SK-N-SH (cell line): ENCODE measurements around the gene OR10H4. TPM values are rescaled to one million over a fixed set of nuclear protein-coding genes. Genes with fewer than 3 reads are reported as not detected.
"Not testable (repeated sequence)": the region's sequence is repeated elsewhere in the genome, so short reads cannot be mapped to it uniquely, and the experiment has no call there.

ENCODE experiments used
- CTCF ChIA-PET: fragments of 300-600, 350-600 bp; formaldehyde crosslinking; extraction: SDS; loops from one replicate; lab custom pipeline; 2021; lab: Yijun Ruan, JAX
- POLR2A ChIA-PET: fragments of 350-600 bp; sonication (Branson Sonifier 250); formaldehyde crosslinking; extraction: SDS; loops from one replicate; lab custom pipeline; 2020; ENCODE audit warnings: antibody characterized with exemption, inconsistent platforms; lab: Yijun Ruan, JAX
- DNase-seq: peaks from one replicate; pipeline ENCODE4 v3.0.0; 2012
- H2AFZ ChIP-seq: fragments of 200-600 bp; sonication (generic); 2 replicates; pipeline ENCODE4 v1.8.1; 2016; ENCODE audit warnings: antibody characterized with exemption, mild to moderate bottlenecking, low read depth
- H3F3A ChIP-seq: fragments of 200-600 bp; sonication (generic); replicated peaks from 2 replicates; pipeline ENCODE3; 2016; ENCODE audit warnings: antibody characterized with exemption, mild to moderate bottlenecking; ENCODE audit not compliant: insufficient read depth
- H3K27ac ChIP-seq, 2 experiments: fragments of 200-500 bp in 1 of 2; fragments of 200-600 bp in 1 of 2; sonication (Bioruptor generic) in 1 of 2; sonication (generic), shearing (Covaris generic) in 1 of 2; 2 replicates each; pipeline versions ENCODE4 v1.5.1 to v1.6.1; 2014 to 2016; ENCODE audit warnings: low read depth in 2 of 2, inconsistent platforms in 1 of 2, low read length in 1 of 2, mild to moderate bottlenecking in 1 of 2, mixed read lengths in 1 of 2
- H3K27me3 ChIP-seq: fragments of 200-600 bp; sonication (generic), shearing (Covaris generic); 2 replicates; pipeline ENCODE4 v1.6.1; 2016; ENCODE audit warnings: mixed run types; ENCODE audit not compliant: insufficient read depth
- H3K36me3 ChIP-seq, 2 experiments: fragments of 200-500 bp in 1 of 2; fragments of 200-600 bp in 1 of 2; sonication (Bioruptor generic) in 1 of 2; sonication (generic) in 1 of 2; replicated peaks in 1 of 2; 2 replicates each; pipeline versions ENCODE3 to v1.5.1; 2014 to 2016; ENCODE audit warnings: low read length in 1 of 2, mild to moderate bottlenecking in 1 of 2; ENCODE audit not compliant: insufficient read depth in 2 of 2, control insufficient read depth in 1 of 2
- H3K4me1 ChIP-seq, 2 experiments: fragments of 200-500 bp in 1 of 2; fragments of 200-600 bp in 1 of 2; sonication (Bioruptor generic) in 1 of 2; sonication (generic), shearing (Covaris generic) in 1 of 2; 2 replicates each; pipeline versions ENCODE4 v1.5.1 to v1.6.1; 2014 to 2016; ENCODE audit warnings: low read depth in 1 of 2, low read length in 1 of 2, mixed run types in 1 of 2; ENCODE audit not compliant: insufficient read depth in 2 of 2, control insufficient read depth in 1 of 2
- H3K4me2 ChIP-seq: fragments of 200-600 bp; sonication (generic), shearing (Covaris generic); 2 replicates; pipeline ENCODE4 v1.6.1; 2017; ENCODE audit warnings: mixed run types
- H3K4me3 ChIP-seq, 2 experiments: fragments of 200-500 bp in 1 of 2; fragments of 200-600 bp in 1 of 2; sonication (Bioruptor generic) in 1 of 2; sonication (generic), shearing (Covaris generic) in 1 of 2; 2 replicates each; pipeline versions ENCODE4 v1.5.1 to v1.8.1; 2014 to 2016; ENCODE audit warnings: low read depth in 2 of 2, inconsistent platforms in 1 of 2, low read length in 1 of 2, mild to moderate bottlenecking in 1 of 2, mixed read lengths in 1 of 2, moderate library complexity in 1 of 2
- H3K79me2 ChIP-seq: fragments of 200-600 bp; sonication (generic); 2 replicates; pipeline ENCODE4 v1.8.1; 2017; ENCODE audit warnings: mild to moderate bottlenecking; ENCODE audit not compliant: insufficient read depth
- H3K9ac ChIP-seq: fragments of 200-600 bp; sonication (generic); 2 replicates; pipeline ENCODE4 v1.6.1; 2017; ENCODE audit warnings: mixed run types
- H3K9me2 ChIP-seq: fragments of 200-600 bp; sonication (generic); 2 replicates; pipeline ENCODE4 v1.6.1; 2017; ENCODE audit warnings: mixed run types
- H3K9me3 ChIP-seq: fragments of 200-600 bp; sonication (generic); 2 replicates; pipeline ENCODE4 v1.6.1; 2017; ENCODE audit warnings: mixed run types, mild to moderate bottlenecking, moderate library complexity
- H4K20me1 ChIP-seq: fragments of 200-600 bp; sonication (generic); 2 replicates; pipeline ENCODE4 v1.6.1; 2017; ENCODE audit warnings: mild to moderate bottlenecking, mixed run types; ENCODE audit not compliant: insufficient read depth
- CTCF ChIP-seq: fragments of 200-600 bp; sonication (generic); IDR thresholded peaks from 2 replicates; pipeline ENCODE4 v1.6.1; 2017; ENCODE audit warnings: antibody characterized with exemption, mild to moderate bottlenecking, moderate library complexity
- EP300 ChIP-seq, 2 experiments: IDR thresholded peaks; 2 replicates each; pipeline versions ENCODE4 v1.4.0 to v1.6.1; 2012; ENCODE audit warnings: borderline replicate concordance in 1 of 2, low read depth in 1 of 2, low read length in 1 of 2
- FOXJ3 ChIP-seq: sonication (generic); formaldehyde crosslinking; IDR thresholded peaks from 2 replicates; pipeline ENCODE4 v1.5.1; 2020; ENCODE audit warnings: mild to moderate bottlenecking, missing genetic modification reagents
- GATA2 ChIP-seq: sonication (generic); formaldehyde crosslinking; IDR thresholded peaks from 2 replicates; pipeline ENCODE4 v1.5.0; 2020; ENCODE audit warnings: mild to moderate bottlenecking, missing genetic modification reagents
- IRF3 ChIP-seq: fragments of 150-350 bp; IDR thresholded peaks from 2 replicates; pipeline ENCODE4 v1.6.1; 2016; ENCODE audit warnings: mild to moderate bottlenecking, low read depth, low read length
- JUND ChIP-seq: IDR thresholded peaks from 2 replicates; pipeline ENCODE4 v1.4.0; 2012
- PBX3 ChIP-seq: IDR thresholded peaks from 2 replicates; pipeline ENCODE4; 2012
- POLR2AphosphoS5 ChIP-seq: IDR thresholded peaks from 2 replicates; pipeline ENCODE4 v1.6.1; 2012; ENCODE audit warnings: low read depth, low read length
- RAD21 ChIP-seq: IDR thresholded peaks from 2 replicates; pipeline ENCODE4 v1.6.1; 2012; ENCODE audit warnings: mild to moderate bottlenecking, low read length
- RFX5 ChIP-seq: IDR thresholded peaks from 2 replicates; pipeline ENCODE4 v1.6.1; 2012; ENCODE audit warnings: mild to moderate bottlenecking, improper control_type of control experiment, low read length
- RXRA ChIP-seq: IDR thresholded peaks from 2 replicates; pipeline ENCODE4 v1.4.0; 2012; ENCODE audit warnings: low read depth, mild to moderate bottlenecking, borderline replicate concordance
- SIN3A ChIP-seq: IDR thresholded peaks from 2 replicates; pipeline ENCODE4 v1.6.1; 2012; ENCODE audit warnings: low read depth, mild to moderate bottlenecking, low read length, moderate library complexity, borderline replicate concordance
- TAF1 ChIP-seq: IDR thresholded peaks from 2 replicates; pipeline ENCODE4 v1.6.1; 2012; ENCODE audit warnings: low read depth, mild to moderate bottlenecking, low read length, moderate library complexity, borderline replicate concordance
- USF1 ChIP-seq: IDR thresholded peaks from 2 replicates; pipeline ENCODE4 v1.4.0; 2012; ENCODE audit warnings: low read depth, borderline replicate concordance
- ZBTB33 ChIP-seq: IDR thresholded peaks from 2 replicates; pipeline ENCODE4 v1.4.0; 2012; ENCODE audit warnings: low read depth, borderline replicate concordance
- WGBS: methylation state at CpG from one replicate; pipeline ENCODE4 v1.1.6; 2017; ENCODE audit warnings: low lambda C conversion rate; 5-methylcytosine and 5-hydroxymethylcytosine counted together
- polyA plus RNA-seq, 3 experiments: library from polyadenylated mRNA; depleted of rRNA; stranded (reverse); fragments of >200 nt; gene quantifications; 2 replicates each; pipeline ENCODE4 v1.2.3, GENCODE V29; 2012

Gene OR10H4
- polyA plus RNA-seq, 1 of the 3 experiments (the other 2 are of a cell fraction) = not detected

GRCh38 chr19:15979293-15979692, 30.5 kb downstream of the OR10H4 start:
- ChIA-PET POLR2A (no interaction called here), CTCF (no interaction called here)
- H3K27me3 ChIP-seq = no peaks in the 10 kb centered on the region
- 55% methylated on average over 4 of the region's 4 CpGs for WGBS
- no peaks in the 10 kb centered on the region for H4K20me1 ChIP-seq
- H3K9ac ChIP-seq = no peak overlapping the region
- no peak overlapping the region for H3K27ac ChIP-seq
- no peaks in the 10 kb centered on the region for H3F3A ChIP-seq
- H3K4me3 ChIP-seq = no peak overlapping the region
- H3K9me3 ChIP-seq = no peaks in the 10 kb centered on the region
- no peaks in the 10 kb centered on the region for H3K79me2 ChIP-seq
- no peaks in the 10 kb centered on the region for H3K9me2 ChIP-seq
- no peak for TF ChIP-seq TAF1
- TF ChIP-seq POLR2AphosphoS5 = no peak
- no peak overlapping the region for H3K4me2 ChIP-seq
- no peaks in the 10 kb centered on the region for H3K36me3 ChIP-seq
- H2AFZ ChIP-seq = no peak overlapping the region
- no peak for DNase-seq
- no peaks in the 10 kb centered on the region for H3K4me1 ChIP-seq

GRCh38 chr19:15985831-15986230, 37.0 kb downstream of the OR10H4 start:
- POLR2A ChIA-PET, H3K9me2 ChIP-seq, H3K79me2 ChIP-seq, H4K20me1 ChIP-seq, H3K9ac ChIP-seq, H3K36me3 ChIP-seq, H3K27me3 ChIP-seq, H3K9me3 ChIP-seq, H2AFZ ChIP-seq, DNase-seq, H3K27ac ChIP-seq, H3K4me3 ChIP-seq, H3K4me1 ChIP-seq, H3K4me2 ChIP-seq, H3F3A ChIP-seq, CTCF ChIA-PET: not testable (repeated sequence)
- WGBS = 7% methylated on average over 6 of the region's 6 CpGs

GRCh38 chr19:15986701-15987100, 37.9 kb downstream of the OR10H4 start:
- H3K4me3 ChIP-seq = no peak overlapping the region
- no peak for DNase-seq
- CTCF ChIA-PET = no interaction called here
- H3K9me3 ChIP-seq = no peaks in the 10 kb centered on the region
- H2AFZ ChIP-seq = no peak overlapping the region
- no peaks in the 10 kb centered on the region for H3K36me3 ChIP-seq
- H3K79me2 ChIP-seq = no peaks in the 10 kb centered on the region
- H3K9ac ChIP-seq = no peak overlapping the region
- no peaks in the 10 kb centered on the region for H4K20me1 ChIP-seq
- WGBS = 2% methylated on average over 2 of the region's 2 CpGs
- no peaks in the 10 kb centered on the region for H3K9me2 ChIP-seq
- TF ChIP-seq CTCF (no peak), USF1 (no peak), ZBTB33 (no peak), TAF1 (no peak), SIN3A (no peak), RAD21 (no peak), GATA2 (no peak), FOXJ3 (CRISPR knock-in tag) (no peak), EP300 (IDR thresholded peaks at IDR 0.05; ENCODE audit: borderline replicate concordance in 1 of 2, low read depth in 1 of 2, low read length in 1 of 2) (no peak), RFX5 (no peak), IRF3 (no peak), RXRA (no peak), JUND (no peak), PBX3 (no peak)
- POLR2A ChIA-PET = no interaction called here
- H3F3A ChIP-seq = no peaks in the 10 kb centered on the region
- no peaks in the 10 kb centered on the region for H3K4me1 ChIP-seq
- peaks cover 5% of the 10 kb centered on the region; the same call in 1 of the 2 replicates for H3K27me3 ChIP-seq
- no peak overlapping the region for H3K4me2 ChIP-seq
- H3K27ac ChIP-seq = no peak overlapping the region
